PC-9 (cell line): ENCODE results near the gene RNU5B-1.

ENCODE experiments used
- CTCF ChIP-seq: fragments of 200-600 bp; sonication (generic); conservative IDR thresholded peaks from 2 replicates; pipeline ENCODE4 v1.6.1; 2017; ENCODE audit warnings: mixed run types, antibody characterized with exemption, mild to moderate bottlenecking, moderate library complexity
- EZH2 ChIP-seq: fragments of 200-600 bp; sonication (generic); IDR thresholded peaks from 2 replicates; pipeline ENCODE4 v1.8.0; 2017; ENCODE audit warnings: antibody characterized with exemption, low read depth

GRCh38 chr15:65304381-65305149, at the start of gene RNU5B-1:
- no peak; the same call in 1 of the 2 replicates for TF ChIP-seq CTCF
- no peak for TF ChIP-seq EZH2
